ENCODE results near the gene HARBI1. TPM values are rescaled to one million over a fixed set of nuclear protein-coding genes. Genes with fewer than 3 reads are reported as not detected.
A peak's percentile ranks its signal among the peaks of the same experiment; 100 is the strongest.

The HARBI1 gene
- total and polyA plus RNA-seq, 9 of the 15 experiments (the other 6 are each of a cell fraction or from before 2014, with no cell fraction given), result 3.5 to 8.4 (median 5.5) TPM

- peak; percentile 29; the same call in 1 of the 2 replicates for TF ChIP-seq ZNF589 (CRISPR knock-in tag; IDR thresholded peaks at IDR 0.05; ENCODE audit: low read depth)
- TF ChIP-seq PCBP2 (IDR thresholded peaks at IDR 0.05; ENCODE audit: low read depth, low read length, poor library complexity, severe bottlenecking), result no peak
- TF ChIP-seq ZNF57 (CRISPR knock-in tag; IDR thresholded peaks at IDR 0.05), result no peak
- TF ChIP-seq, protein P1, sequence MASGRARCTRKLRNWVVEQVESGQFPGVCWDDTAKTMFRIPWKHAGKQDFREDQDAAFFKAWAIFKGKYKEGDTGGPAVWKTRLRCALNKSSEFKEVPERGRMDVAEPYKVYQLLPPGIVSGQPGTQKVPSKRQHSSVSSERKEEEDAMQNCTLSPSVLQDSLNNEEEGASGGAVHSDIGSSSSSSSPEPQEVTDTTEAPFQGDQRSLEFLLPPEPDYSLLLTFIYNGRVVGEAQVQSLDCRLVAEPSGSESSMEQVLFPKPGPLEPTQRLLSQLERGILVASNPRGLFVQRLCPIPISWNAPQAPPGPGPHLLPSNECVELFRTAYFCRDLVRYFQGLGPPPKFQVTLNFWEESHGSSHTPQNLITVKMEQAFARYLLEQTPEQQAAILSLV (tag; IDR thresholded peaks at IDR 0.05), result no peak
- no peak for TF ChIP-seq CREB3 (tag; conservative IDR thresholded peaks at IDR 0.05; ENCODE audit: low read depth)
- TF ChIP-seq KDM1A (IDR thresholded peaks at IDR 0.05), result peak; percentile 54 to 60; a peak in 2 of 4 replicates
- no peak for TF ChIP-seq ARHGAP35 (IDR thresholded peaks at IDR 0.05; ENCODE audit: partially characterized antibody)
- TF ChIP-seq POLR2AphosphoS5 (IDR thresholded peaks at IDR 0.05; ENCODE audit: control insufficient read depth, insufficient read depth, low read depth, low read length), result peak; percentile 43; the same call in 1 of the 2 replicates
- no peak for TF ChIP-seq EP400 (IDR thresholded peaks at IDR 0.05)
- TF ChIP-seq SMARCC2 (IDR thresholded peaks at IDR 0.05; ENCODE audit: low read depth), result no peak
- TF ChIP-seq TAF1 (IDR thresholded peaks at IDR 0.05; ENCODE audit: control insufficient read depth, extremely low read depth, insufficient read depth, low read length, severe bottlenecking), result no peak
- no peak for TF ChIP-seq WHSC1 (IDR thresholded peaks at IDR 0.05; ENCODE audit: low read length)
- TF ChIP-seq ZNF507 (tag; conservative IDR thresholded peaks at IDR 0.05), result no peak
- TF ChIP-seq SPI1 (IDR thresholded peaks at IDR 0.05; ENCODE audit: borderline replicate concordance, low read depth, low read length), result no peak
- TF ChIP-seq ZNF224 (CRISPR knock-in tag; IDR thresholded peaks at IDR 0.05), result no peak
- TF ChIP-seq RBBP5 (IDR thresholded peaks at IDR 0.05; ENCODE audit: borderline replicate concordance, insufficient read depth, low read length, poor library complexity, severe bottlenecking), result no peak
- TF ChIP-seq, protein P2, sequence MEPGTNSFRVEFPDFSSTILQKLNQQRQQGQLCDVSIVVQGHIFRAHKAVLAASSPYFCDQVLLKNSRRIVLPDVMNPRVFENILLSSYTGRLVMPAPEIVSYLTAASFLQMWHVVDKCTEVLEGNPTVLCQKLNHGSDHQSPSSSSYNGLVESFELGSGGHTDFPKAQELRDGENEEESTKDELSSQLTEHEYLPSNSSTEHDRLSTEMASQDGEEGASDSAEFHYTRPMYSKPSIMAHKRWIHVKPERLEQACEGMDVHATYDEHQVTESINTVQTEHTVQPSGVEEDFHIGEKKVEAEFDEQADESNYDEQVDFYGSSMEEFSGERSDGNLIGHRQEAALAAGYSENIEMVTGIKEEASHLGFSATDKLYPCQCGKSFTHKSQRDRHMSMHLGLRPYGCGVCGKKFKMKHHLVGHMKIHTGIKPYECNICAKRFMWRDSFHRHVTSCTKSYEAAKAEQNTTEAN (CRISPR knock-in tag; IDR thresholded peaks at IDR 0.05), result no peak
- TF ChIP-seq ETV5 (CRISPR knock-in tag; IDR thresholded peaks at IDR 0.05; ENCODE audit: low read depth), result no peak
- TF ChIP-seq, protein P3, sequence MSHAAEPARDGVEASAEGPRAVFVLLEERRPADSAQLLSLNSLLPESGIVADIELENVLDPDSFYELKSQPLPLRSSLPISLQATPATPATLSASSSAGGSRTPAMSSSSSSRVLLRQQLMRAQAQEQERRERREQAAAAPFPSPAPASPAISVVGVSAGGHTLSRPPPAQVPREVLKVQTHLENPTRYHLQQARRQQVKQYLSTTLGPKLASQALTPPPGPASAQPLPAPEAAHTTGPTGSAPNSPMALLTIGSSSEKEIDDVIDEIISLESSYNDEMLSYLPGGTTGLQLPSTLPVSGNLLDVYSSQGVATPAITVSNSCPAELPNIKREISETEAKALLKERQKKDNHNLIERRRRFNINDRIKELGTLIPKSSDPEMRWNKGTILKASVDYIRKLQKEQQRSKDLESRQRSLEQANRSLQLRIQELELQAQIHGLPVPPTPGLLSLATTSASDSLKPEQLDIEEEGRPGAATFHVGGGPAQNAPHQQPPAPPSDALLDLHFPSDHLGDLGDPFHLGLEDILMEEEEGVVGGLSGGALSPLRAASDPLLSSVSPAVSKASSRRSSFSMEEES (CRISPR knock-in tag; IDR thresholded peaks at IDR 0.05), result no peak
These were observed 5.3 kb downstream of the HARBI1 start (continued) for GRCh38 chr11:46611526-46612304.

Data from K562 (cell line).